WTC11 (cell line): ENCODE data around the gene RTKN2.

ENCODE experiments used
- CTCF ChIP-seq: fragments of 200-600 bp; IDR thresholded peaks from 2 replicates; pipeline ENCODE4 v1.8.0; 2022; ENCODE audit warnings: antibody characterized with exemption
- JUN ChIP-seq: sonication (generic); formaldehyde crosslinking; IDR thresholded peaks from 2 replicates; pipeline ENCODE4 v1.8.0; 2023; ENCODE audit warnings: mild to moderate bottlenecking, missing genetic modification reagents
- SP1 ChIP-seq: sonication (generic); formaldehyde crosslinking; conservative IDR thresholded peaks from 2 replicates; pipeline ENCODE4 v1.8.1; 2022; ENCODE audit warnings: missing genetic modification reagents
- USF1 ChIP-seq: sonication (generic); formaldehyde crosslinking; IDR thresholded peaks from 2 replicates; pipeline ENCODE4 v1.8.0; 2022; ENCODE audit warnings: mild to moderate bottlenecking, missing genetic modification reagents

- no peak for TF ChIP-seq SP1 (CRISPR knock-in tag)
- no peak for TF ChIP-seq CTCF
- no peak for TF ChIP-seq USF1
- no peak for TF ChIP-seq JUN
These were observed 44.0 kb downstream of the RTKN2 start for GRCh38 chr10:62224606-62225005.
